ENCODE measurements around the gene TYW5. TPM values are rescaled to one million over a fixed set of nuclear protein-coding genes. Genes with fewer than 3 reads are reported as not detected.
A peak's percentile ranks its signal among the peaks of the same experiment; 100 is the strongest.

The TYW5 gene
- total RNA-seq, 4 donors from 2014 or later: 7.4 to 18.8 (median 14.6) TPM

- Histone ChIP-seq H3K27ac (no peak overlapping the region), H3K4me1 (no peaks in the 10 kb centered on the region), H3K9me3 (no peaks in the 10 kb centered on the region), H3K36me3 (no peaks in the 10 kb centered on the region), H3K4me3 (no peak overlapping the region), H3K27me3 (no peaks in the 10 kb centered on the region)
- no peak for DNase-seq
- TF ChIP-seq POLR2A (IDR thresholded peaks at IDR 0.05) (no peak), CTCF (IDR thresholded peaks at IDR 0.05) (no peak)
Observed at GRCh38 chr2:199987586-199987985, 32.3 kb upstream of the TYW5 start.

- Histone ChIP-seq H3K4me1 (no peaks in the 10 kb centered on the region), H3K27me3 (no peaks in the 10 kb centered on the region), H3K27ac (no peak overlapping the region), H3K9me3 (no peaks in the 10 kb centered on the region), H3K36me3 (no peaks in the 10 kb centered on the region), H3K4me3 (no peak overlapping the region)
- DNase-seq: peak in 2 of 3 donors; percentile 26 to 84
- TF ChIP-seq CTCF (IDR thresholded peaks at IDR 0.05) (peak in 4 of 6 experiments; percentile 46 to 77 (median 67)), POLR2A (IDR thresholded peaks at IDR 0.05) (no peak)
Observed at GRCh38 chr2:199985625-199986207, 30.4 kb upstream of the TYW5 start.

- Histone ChIP-seq H3K4me1 (peaks cover 0 to 1% (median 0%) of the 10 kb centered on the region in 4 donors), H3K27ac (no peak overlapping the region), H3K9me3 (no peaks in the 10 kb centered on the region), H3K27me3 (no peaks in the 10 kb centered on the region), H3K36me3 (no peaks in the 10 kb centered on the region), H3K4me3 (no peak overlapping the region)
- TF ChIP-seq POLR2A (IDR thresholded peaks at IDR 0.05) (no peak), CTCF (IDR thresholded peaks at IDR 0.05) (no peak)
- DNase-seq: no peak
Observed at GRCh38 chr2:199984755-199985154, 29.5 kb upstream of the TYW5 start.

- no peaks in the 10 kb centered on the region for H3K36me3 ChIP-seq
- H3K9me3 ChIP-seq: no peaks in the 10 kb centered on the region
- H3K27ac ChIP-seq: no peak overlapping the region
- TF ChIP-seq POLR2A (IDR thresholded peaks at IDR 0.05) (no peak), CTCF (IDR thresholded peaks at IDR 0.05) (no peak)
- no peak for DNase-seq
- H3K4me3 ChIP-seq: no peak overlapping the region
- no peaks in the 10 kb centered on the region for H3K27me3 ChIP-seq
- H3K4me1 ChIP-seq: peaks cover 0 to 3% (median 0%) of the 10 kb centered on the region in 4 donors
Observed at GRCh38 chr2:199984159-199984558, 28.9 kb upstream of the TYW5 start.

- peaks cover 0 to 3% (median 0%) of the 10 kb centered on the region in 4 donors for H3K4me1 ChIP-seq
- no peak overlapping the region for H3K4me3 ChIP-seq
- no peak overlapping the region for H3K27ac ChIP-seq
- TF ChIP-seq POLR2A (IDR thresholded peaks at IDR 0.05): no peak
- TF ChIP-seq CTCF (IDR thresholded peaks at IDR 0.05): no peak
- no peaks in the 10 kb centered on the region for H3K36me3 ChIP-seq
- no peak for DNase-seq
- H3K27me3 ChIP-seq: no peaks in the 10 kb centered on the region
- no peaks in the 10 kb centered on the region for H3K9me3 ChIP-seq
Observed at GRCh38 chr2:199983534-199983933, 28.2 kb upstream of the TYW5 start.

Data from Peyer's patch (tissue), 4 donors.